ENCODE results near the gene RREB1.

DNA sequence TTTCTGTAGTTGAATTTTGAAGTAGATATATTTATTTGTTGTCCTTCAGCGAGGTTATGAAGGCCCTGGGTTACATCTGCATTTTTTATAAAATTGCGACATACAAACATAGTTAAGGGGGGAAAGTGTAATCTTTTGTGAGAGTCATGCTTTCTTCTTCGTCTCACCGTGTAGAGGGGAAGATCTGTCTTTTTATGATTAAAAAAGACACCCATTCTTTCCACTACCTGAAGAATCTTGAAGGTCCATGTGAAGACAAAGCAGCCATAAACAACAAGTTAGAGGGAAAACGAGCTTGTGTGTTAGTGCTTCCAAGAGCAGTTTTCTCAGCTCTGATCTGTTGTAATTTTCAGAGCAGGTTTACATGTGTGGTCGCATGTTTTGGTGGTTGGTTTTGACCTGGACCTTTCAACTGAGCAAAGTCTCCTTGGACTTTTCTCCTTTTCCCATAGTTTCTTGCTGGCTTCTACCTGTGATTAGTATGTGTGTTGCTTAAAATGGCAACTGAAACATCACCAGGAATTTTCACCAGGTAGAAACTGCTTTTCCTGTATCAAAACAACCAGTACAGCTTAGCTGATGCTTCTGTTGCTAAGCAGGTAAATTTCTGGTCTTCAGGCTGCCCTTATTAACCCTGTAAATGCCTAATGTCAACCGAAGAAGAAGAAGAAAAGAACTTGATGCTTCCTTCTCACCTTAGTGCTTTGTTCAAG is 37.3 kb downstream of the RREB1 start:
- TF ChIP-seq POLR2AphosphoS5 (IDR thresholded peaks at IDR 0.05): no peak
- TF ChIP-seq CTCF (IDR thresholded peaks at IDR 0.05): no peak

Measured in prostate gland (tissue), 2 donors.